SK-N-MC (cell line): ENCODE results near the gene ATOH1.

Experiments used
- DNase-seq: peaks from one replicate; pipeline ENCODE4 v3.0.0-alpha.2; 2011; ENCODE audit warnings: low read depth, low spot score
- H3K27ac ChIP-seq: fragments of 200-600 bp; sonication (generic); 2 replicates; pipeline ENCODE4 v1.5.1; 2016; ENCODE audit warnings: mixed run types
- H3K36me3 ChIP-seq: fragments of 200-600 bp; sonication (generic); 2 replicates; pipeline ENCODE4 v1.6.1; 2017; ENCODE audit warnings: antibody characterized with exemption, low read length, mixed read lengths; ENCODE audit not compliant: insufficient read depth
- H3K4me3 ChIP-seq: fragments of 200-600 bp; sonication (generic); 2 replicates; pipeline ENCODE4 v1.5.1; 2016
- H3K9ac ChIP-seq: fragments of 200-600 bp; sonication (generic); 2 replicates; pipeline ENCODE4 v1.8.0; 2017; ENCODE audit warnings: mixed run types, mixed read lengths; ENCODE audit not compliant: insufficient read length
- H3K9me3 ChIP-seq: fragments of 200-600 bp; sonication (generic); 2 replicates; pipeline ENCODE4 v1.6.1; 2017; ENCODE audit warnings: low read depth, mild to moderate bottlenecking, antibody characterized with exemption, low read length, moderate library complexity, mixed read lengths
- EZH2 ChIP-seq: fragments of 200-600 bp; sonication (generic); IDR thresholded peaks from one replicate; pipeline ENCODE4 v1.6.1; 2017; ENCODE audit warnings: antibody characterized with exemption
- FOXP2 ChIP-seq: optimal IDR thresholded peaks from 2 replicates; pipeline ENCODE3; 2011; ENCODE audit warnings: mild to moderate bottlenecking, moderate library complexity; ENCODE audit not compliant: insufficient read depth; ENCODE audit errors: extremely low read length, control extremely low read depth
- POLR2AphosphoS5 ChIP-seq: IDR thresholded peaks from 2 replicates; pipeline ENCODE4 v1.6.1; 2012; ENCODE audit warnings: mild to moderate bottlenecking, low read depth, low read length, borderline replicate concordance

The ATOH1 gene

DNA sequence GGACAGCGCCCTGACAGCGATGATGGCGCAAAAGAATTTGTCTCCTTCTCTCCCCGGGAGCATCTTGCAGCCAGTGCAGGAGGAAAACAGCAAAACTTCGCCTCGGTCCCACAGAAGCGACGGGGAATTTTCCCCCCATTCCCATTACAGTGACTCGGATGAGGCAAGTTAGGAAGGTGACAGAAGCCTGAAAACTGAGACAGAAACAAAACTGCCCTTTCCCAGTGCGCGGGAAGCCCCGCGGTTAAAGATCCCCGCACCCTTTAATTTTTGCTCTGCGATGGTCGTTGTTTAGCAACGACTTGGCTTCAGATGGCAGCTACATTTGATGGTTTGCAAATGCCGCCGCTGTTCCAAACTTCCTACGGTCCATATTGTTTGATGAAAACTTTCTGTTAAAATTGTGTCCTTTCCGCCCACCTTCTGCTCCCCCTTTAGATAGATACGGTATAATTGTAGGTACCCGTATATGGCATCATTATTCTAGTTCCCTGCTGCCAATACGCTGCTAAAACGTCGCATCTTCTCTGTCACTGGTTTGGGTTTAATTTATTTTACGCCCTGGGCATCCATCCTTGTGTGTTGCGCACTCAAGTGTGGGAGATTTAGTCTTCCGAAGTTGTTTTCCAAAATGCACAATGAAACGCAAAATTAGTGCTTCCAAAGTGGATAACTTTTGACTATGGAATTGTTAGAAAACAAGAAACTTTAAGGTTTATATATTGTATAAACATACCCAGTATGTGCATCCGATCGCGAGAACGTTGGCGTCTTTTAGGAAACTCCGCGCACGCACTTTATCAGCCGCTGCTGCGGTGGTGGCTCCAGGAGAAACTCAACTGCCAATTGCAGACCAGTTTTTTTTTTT, 1.5 kb downstream of the ATOH1 start:
- H3K9me3 ChIP-seq, result no peaks in the 10 kb centered on the region
- H3K9ac ChIP-seq, result no peak overlapping the region
- H3K4me3 ChIP-seq, result peak overlapping the region; percentile 78
- no peaks in the 10 kb centered on the region for H3K36me3 ChIP-seq
- TF ChIP-seq EZH2 (no peak), POLR2AphosphoS5 (no peak), FOXP2 (no peak)
- no peak overlapping the region for H3K27ac ChIP-seq
- no peak for DNase-seq

DNA sequence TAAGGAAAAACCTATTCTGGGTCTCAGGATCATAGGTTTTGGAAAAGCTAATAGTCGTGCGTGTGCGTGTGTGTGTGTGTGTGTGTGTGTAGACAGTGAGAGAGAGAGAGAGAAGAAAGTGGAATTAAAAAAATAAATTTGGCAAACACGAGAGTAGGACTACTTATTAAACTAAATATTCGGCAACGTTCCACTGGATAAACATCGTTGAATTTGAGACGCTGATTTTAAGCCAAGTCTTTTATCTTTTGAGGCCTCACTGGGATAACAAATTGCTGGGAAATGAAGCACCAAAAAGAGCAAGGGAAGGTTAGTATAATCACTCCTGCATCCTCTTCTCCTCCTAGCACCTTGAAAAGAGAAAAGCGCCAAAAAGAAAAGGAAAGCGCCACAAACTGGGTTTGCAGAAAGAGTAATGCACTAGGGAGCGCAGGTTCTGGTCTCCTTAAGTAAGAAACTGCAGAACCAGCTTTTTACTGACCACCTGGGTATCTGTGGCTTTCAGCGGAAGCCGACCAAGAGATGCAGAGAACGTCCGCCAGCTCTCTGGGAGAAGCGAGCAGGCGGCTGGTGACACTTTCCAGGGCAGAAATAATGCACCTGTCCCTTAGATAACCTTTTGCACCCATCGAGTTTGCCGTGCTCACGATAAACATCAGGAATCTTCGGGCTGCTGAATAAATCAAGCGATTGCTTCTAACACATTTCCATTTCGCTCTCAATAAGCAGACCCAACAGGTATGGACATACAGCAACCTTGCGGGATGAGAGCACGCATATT, 3.4 kb downstream of the ATOH1 start:
- Histone ChIP-seq H3K9me3 (no peaks in the 10 kb centered on the region), H3K4me3 (no peak overlapping the region), H3K36me3 (no peaks in the 10 kb centered on the region), H3K27ac (no peak overlapping the region), H3K9ac (no peak overlapping the region)
- no peak for DNase-seq
- TF ChIP-seq POLR2AphosphoS5 (no peak), EZH2 (no peak), FOXP2 (no peak)

DNA sequence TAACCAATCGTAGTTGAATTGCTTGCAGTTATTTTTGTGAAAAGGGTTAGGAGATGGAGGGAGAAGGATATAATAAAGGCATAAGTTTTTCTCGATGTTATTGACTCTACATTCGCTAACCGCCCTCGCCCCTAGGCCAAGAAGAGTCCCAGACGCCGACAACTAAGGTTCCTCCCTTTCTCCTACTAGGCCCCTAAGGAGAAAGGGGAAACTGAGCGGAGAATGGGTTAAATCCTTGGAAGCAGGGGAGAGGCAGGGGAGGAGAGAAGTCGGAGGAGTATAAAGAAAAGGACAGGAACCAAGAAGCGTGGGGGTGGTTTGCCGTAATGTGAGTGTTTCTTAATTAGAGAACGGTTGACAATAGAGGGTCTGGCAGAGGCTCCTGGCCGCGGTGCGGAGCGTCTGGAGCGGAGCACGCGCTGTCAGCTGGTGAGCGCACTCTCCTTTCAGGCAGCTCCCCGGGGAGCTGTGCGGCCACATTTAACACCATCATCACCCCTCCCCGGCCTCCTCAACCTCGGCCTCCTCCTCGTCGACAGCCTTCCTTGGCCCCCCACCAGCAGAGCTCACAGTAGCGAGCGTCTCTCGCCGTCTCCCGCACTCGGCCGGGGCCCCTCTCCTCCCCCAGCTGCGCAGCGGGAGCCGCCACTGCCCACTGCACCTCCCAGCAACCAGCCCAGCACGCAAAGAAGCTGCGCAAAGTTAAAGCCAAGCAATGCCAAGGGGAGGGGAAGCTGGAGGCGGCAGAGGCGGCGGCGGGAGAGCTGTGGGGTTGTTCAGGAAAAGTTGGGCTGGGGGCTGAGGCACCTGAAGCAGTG, 5.9 kb downstream of the ATOH1 start:
- Histone ChIP-seq H3K9ac (no peak overlapping the region), H3K4me3 (no peak overlapping the region), H3K27ac (no peak overlapping the region), H3K9me3 (no peaks in the 10 kb centered on the region), H3K36me3 (no peaks in the 10 kb centered on the region)
- TF ChIP-seq FOXP2, result no peak
- TF ChIP-seq POLR2AphosphoS5, result no peak
- no peak for TF ChIP-seq EZH2
- DNase-seq, result no peak

DNA sequence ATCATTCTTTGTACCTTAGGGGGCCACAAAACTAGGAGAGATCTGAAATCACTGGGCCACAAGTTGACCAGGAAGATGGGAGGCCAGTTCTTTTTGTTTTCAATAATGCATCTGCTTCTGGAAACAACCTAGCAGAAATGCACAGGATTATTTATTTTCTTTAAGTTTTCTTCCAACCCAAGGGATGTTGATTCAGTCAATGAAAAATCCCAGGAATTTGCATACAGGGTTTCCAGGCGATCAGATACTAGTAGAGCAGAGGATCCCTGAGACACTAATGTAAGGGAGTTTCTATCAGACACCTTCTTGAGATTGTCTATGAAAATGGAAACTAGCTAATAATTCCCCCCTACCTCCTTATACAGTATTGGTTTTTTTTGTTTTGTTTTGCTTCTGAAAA, 7.4 kb downstream of the ATOH1 start:
- no peak overlapping the region for H3K4me3 ChIP-seq
- no peak for DNase-seq
- H3K27ac ChIP-seq, result no peak overlapping the region
- no peak overlapping the region for H3K9ac ChIP-seq
- TF ChIP-seq FOXP2 (no peak), POLR2AphosphoS5 (no peak), EZH2 (no peak)
- no peaks in the 10 kb centered on the region for H3K36me3 ChIP-seq
- no peaks in the 10 kb centered on the region for H3K9me3 ChIP-seq

DNA sequence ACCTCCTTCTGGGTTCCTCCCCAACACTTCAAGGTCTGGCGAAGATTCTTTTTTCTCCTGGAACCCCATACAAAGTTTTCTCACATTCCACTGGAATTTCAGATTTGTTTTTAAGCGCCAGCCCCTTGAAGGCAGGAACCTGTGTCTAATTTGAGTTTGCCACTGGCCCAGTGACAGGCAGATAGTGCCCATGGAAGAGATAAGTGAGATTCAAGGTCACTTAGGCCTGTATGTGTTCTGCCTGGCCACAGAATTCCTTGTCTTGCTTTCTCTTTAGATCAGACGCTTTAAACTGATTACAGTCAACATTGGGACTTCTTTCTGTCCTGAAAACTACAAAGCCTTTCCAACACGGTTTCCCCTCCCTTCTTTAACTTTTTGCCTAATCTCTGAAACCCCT, 11.2 kb downstream of the ATOH1 start:
- no peak overlapping the region for H3K4me3 ChIP-seq
- H3K27ac ChIP-seq, result no peak overlapping the region
- H3K9ac ChIP-seq, result no peak overlapping the region
- no peak for DNase-seq
- H3K36me3 ChIP-seq, result no peaks in the 10 kb centered on the region
- no peak for TF ChIP-seq POLR2AphosphoS5
- H3K9me3 ChIP-seq, result no peaks in the 10 kb centered on the region

DNA sequence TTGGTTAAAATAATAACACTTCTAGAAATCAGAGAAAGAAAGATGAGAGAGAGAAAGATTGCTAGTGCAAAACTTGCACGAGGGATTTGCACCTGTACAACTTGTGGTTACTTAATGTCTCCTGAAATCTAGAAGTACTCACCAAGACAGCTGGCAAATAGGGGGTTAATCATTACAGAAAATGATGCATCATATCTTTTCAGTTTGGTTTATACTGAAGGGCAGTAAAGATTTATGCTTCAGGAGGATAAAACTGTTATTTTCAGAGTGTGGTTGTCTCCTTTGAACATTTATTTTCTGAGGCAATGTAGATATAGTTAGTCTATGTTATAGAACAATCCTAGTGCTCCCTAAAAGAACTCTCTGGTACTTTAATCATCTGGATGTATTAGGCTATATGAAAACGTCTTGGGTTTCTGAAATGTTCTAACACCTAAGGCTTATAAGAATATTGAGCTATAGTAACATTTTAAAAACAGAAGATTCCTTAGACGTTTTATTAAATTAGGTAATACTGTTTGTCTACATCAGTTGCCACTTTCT, 13.3 kb downstream of the ATOH1 start:
- Histone ChIP-seq H3K4me3 (no peak overlapping the region), H3K27ac (no peak overlapping the region), H3K9me3 (no peaks in the 10 kb centered on the region), H3K9ac (no peak overlapping the region), H3K36me3 (no peaks in the 10 kb centered on the region)
- TF ChIP-seq EZH2 (no peak), FOXP2 (no peak)
- DNase-seq, result no peak

DNA sequence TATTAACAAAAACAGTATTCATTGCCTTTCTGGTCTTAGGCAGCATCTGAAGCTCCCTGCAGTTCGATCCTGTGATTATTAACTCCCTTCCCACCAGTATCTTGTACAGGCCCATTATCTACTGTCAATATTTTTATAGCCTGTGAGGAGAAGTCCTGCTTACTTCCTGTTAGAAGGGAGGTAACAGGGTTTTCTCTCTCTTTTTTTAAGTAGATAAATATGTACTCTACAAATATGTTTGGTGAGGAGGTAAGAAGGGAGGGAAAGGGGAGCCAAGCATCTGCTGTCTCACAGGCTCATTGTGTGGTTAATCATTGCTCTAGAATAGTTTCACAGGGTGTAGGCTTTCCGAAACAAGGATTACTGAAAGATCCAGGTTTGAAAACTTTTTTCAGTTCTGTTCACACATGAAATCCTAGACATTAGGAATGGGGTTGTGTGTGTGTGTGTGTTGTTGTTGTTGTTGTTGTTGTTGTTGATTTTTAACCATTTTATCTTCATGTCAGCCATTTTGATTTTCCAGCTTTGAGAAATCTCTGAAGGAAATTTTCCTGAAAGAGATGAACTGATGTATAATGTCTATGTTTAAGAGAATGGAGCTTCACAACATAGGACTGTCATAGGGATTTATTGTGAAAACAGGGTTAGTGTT, 14.2 kb downstream of the ATOH1 start:
- no peak overlapping the region for H3K27ac ChIP-seq
- H3K9me3 ChIP-seq, result no peaks in the 10 kb centered on the region
- no peaks in the 10 kb centered on the region for H3K36me3 ChIP-seq
- H3K9ac ChIP-seq, result no peak overlapping the region
- no peak overlapping the region for H3K4me3 ChIP-seq
- no peak for DNase-seq
- TF ChIP-seq FOXP2 (no peak), EZH2 (no peak), POLR2AphosphoS5 (no peak)

DNA sequence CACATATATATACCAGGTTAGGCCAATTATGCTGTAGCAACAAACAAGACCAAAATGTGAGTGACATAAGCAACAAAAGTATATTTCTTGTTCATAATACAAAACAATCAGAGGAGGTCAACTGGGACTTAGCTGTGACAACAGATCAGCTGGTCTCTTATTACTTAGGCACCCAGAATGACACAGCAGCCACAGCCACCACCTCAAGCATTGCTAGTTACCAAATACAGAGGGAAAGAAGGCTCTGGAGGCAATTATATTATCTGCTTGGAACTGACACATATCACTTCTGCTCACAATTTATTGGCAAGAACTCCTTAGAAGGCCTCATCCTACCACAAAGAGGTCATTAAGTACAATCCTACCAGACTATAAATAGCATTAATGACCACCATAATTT, 15.2 kb downstream of the ATOH1 start:
- Histone ChIP-seq H3K9ac (no peak overlapping the region), H3K36me3 (no peaks in the 10 kb centered on the region), H3K9me3 (no peaks in the 10 kb centered on the region), H3K27ac (no peak overlapping the region), H3K4me3 (no peak overlapping the region)
- TF ChIP-seq FOXP2 (no peak), EZH2 (no peak), POLR2AphosphoS5 (no peak)
- DNase-seq, result no peak
